GM19351 (cell line): Measurements from ENCODE around the gene MRPS2.
"Not testable (repeated sequence)": the region's sequence is repeated elsewhere in the genome, so short reads cannot be mapped to it uniquely, and the experiment has no call there.

Experiments
- ATAC-seq: cut with Tn5 transposase; IDR thresholded peaks from one replicate; pipeline ENCODE4 v1.9.1; 2021; ENCODE audit warnings: mild to moderate bottlenecking, moderate library complexity; ENCODE audit not compliant: unreplicated experiment

Gene MRPS2

GRCh38 chr9:135513351-135513846, 12.9 kb downstream of the MRPS2 start:
- no peak for ATAC-seq

- not testable (repeated sequence) for ATAC-seq
Observed at GRCh38 chr9:135513906-135514305, 13.4 kb downstream of the MRPS2 start.

GRCh38 chr9:135514342-135515082, 14.0 kb downstream of the MRPS2 start:
- no peak for ATAC-seq

GRCh38 chr9:135515083-135515951, 14.8 kb downstream of the MRPS2 start:
- no peak for ATAC-seq

GRCh38 chr9:135516132-135516860, 15.8 kb downstream of the MRPS2 start:
- ATAC-seq = no peak

GRCh38 chr9:135517407-135517822, 16.9 kb downstream of the MRPS2 start:
- ATAC-seq = no peak

GRCh38 chr9:135519179-135519971, 18.9 kb downstream of the MRPS2 start:
- no peak for ATAC-seq

- ATAC-seq = no peak
Observed at GRCh38 chr9:135520916-135521607, 20.6 kb downstream of the MRPS2 start, which contains the start of gene LCN1. Gene LCN1 (plus strand): TSS chr9:135521440. CDS start chr9:135521498, 58 bp downstream.

GRCh38 chr9:135521608-135522095, 21.2 kb downstream of the MRPS2 start:
- ATAC-seq = no peak

GRCh38 chr9:135522137-135522877, 21.8 kb downstream of the MRPS2 start:
- no peak for ATAC-seq

GRCh38 chr9:135522931-135523330, 22.4 kb downstream of the MRPS2 start:
- ATAC-seq = no peak

GRCh38 chr9:135523521-135524129, 23.1 kb downstream of the MRPS2 start:
- no peak for ATAC-seq

GRCh38 chr9:135524130-135524861, 23.8 kb downstream of the MRPS2 start:
- no peak for ATAC-seq

- ATAC-seq = no peak
Observed at GRCh38 chr9:135525241-135526088, 25.0 kb downstream of the MRPS2 start.

GRCh38 chr9:135526089-135526729, 25.7 kb downstream of the MRPS2 start:
- no peak for ATAC-seq
